GM19455 (cell line): ENCODE data around the gene WHRN.

Source experiments
- ATAC-seq: cut with Tn5 transposase; IDR thresholded peaks from one replicate; pipeline ENCODE4 v1.9.1; 2021; ENCODE audit not compliant: unreplicated experiment

Gene WHRN

GRCh38 chr9:114450833-114451706, 54.2 kb downstream of the WHRN start:
- no peak for ATAC-seq

- no peak for ATAC-seq
Observed at GRCh38 chr9:114450181-114450580, 55.1 kb downstream of the WHRN start.

GRCh38 chr9:114449236-114449635, 56.0 kb downstream of the WHRN start:
- ATAC-seq: no peak

- ATAC-seq: no peak
Observed at GRCh38 chr9:114448706-114449105, 56.6 kb downstream of the WHRN start.

DNA sequence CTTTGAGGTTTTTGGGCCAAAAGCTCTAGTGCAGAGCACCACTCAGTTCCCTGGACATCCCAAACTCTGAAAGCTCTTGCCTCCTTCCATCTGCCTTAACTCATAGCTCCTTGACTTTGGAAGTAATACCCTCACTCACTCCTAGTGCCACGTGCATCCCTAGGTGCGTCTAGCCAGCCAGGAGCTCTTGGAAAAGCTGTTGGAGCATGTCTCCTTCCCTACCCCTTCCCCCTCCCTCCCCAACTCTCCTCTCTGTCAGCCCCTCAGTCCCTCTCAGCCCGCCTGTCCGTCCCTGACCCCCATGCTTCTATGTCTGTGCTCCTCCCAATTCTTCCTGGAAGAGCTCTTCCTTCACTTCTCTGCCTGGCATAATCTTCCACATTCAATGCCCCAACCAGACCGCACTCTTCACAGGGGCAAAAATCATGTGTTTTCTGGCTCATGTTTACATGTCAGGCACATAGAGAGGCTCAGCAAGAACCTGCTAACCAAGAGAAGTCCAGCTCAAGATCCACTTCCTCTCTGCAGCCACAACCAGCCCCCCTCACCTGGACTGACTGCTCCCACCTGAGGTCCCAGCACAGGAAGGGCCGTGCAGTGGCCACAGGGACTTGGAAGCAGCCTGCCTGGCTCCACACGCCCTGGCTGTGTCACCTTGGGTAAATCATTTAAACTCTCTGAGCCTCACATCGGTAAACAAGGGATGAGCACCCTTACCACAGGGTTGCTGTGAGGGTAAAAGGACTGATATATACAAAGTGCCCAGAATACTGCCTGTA, 58.4 kb downstream of the WHRN start:
- ATAC-seq: no peak

DNA sequence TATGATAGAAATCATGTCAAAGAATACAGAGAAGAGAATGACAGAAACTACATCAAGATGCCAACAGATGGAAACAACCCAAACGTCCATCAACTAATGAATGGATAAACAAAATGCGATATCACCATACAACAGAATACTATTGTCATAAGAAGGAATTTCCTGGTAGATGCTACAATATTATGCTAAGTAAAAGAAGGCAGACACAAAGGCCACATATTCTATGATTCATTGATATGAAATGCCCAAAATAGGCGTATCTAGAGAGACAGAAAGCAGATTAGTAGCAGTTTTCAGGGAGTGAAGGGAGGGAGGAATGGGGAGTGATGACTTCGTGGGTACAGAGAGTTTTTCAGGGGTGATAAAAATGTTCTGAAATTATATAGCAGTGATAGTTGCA, 59.2 kb downstream of the WHRN start:
- ATAC-seq: no peak

DNA sequence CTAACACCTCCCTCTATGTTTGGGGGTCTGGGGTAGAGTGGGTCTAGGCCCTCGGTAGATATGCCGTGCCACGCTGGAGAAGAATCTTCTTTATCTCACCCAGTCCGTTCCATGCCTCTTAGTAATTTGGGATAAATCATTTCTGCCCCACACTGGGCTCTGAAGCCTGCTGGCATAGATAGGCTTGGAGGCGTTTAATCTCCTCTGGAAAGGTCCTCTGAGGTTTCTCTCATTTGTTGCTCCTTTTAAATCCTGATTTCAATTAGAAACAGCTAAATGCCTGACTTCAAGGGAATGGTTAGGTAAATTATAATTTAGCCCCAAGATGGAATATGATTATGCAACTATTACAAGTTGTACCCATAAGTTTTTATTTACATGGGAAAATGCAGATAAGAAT, 59.7 kb downstream of the WHRN start:
- ATAC-seq: no peak

- ATAC-seq: no peak
Observed at GRCh38 chr9:114442022-114442421, 63.3 kb downstream of the WHRN start.

- no peak for ATAC-seq
Observed at GRCh38 chr9:114437401-114437893, 67.8 kb downstream of the WHRN start.

DNA sequence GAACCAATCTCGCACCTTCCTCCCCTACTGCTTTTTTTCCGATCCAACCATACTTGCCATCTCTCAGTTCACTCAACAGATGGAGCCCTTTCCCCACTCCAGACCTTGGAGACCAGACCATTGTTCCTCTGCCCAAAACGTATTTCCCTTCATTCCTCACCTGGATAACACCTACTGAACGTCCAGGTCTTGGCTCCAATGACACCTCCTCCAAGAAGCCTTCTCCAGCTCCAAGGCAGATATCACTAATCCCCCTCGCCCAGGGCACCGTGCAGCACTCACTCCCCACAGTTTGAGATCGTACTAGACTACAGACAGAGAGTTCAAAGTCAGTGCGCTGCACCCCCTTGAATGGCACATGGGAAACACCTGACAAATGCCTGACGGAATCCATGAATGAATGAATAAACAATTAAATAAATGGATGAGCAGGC, 70.4 kb downstream of the WHRN start:
- ATAC-seq: no peak

DNA sequence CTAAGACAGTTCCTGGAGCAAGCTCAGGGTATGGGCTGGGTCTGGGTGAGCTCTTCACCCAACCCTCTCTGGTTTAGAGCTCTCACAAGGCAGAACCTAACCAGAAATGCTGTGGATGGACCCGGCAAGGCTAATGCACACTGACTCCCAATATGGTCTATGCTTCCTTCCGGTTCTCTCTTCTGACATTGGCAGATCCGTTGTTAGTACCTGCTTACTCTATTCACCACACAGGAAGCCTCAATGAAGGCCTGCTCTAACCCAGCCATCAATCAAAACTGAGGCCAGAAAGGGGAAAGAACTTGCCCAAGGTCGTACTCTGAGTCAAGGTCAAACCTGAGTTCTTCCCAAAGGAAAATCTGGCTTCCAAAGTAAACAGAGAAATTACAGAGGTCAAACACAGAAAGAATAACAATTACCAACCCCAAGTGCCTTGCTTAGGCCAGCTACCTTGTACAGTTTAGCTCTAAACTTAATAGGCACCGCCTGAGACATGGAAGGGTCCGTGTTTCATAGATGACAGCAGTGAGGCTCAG, 71.5 kb downstream of the WHRN start:
- ATAC-seq: peak; percentile 67

GRCh38 chr9:114433086-114433485, 72.2 kb downstream of the WHRN start:
- no peak for ATAC-seq

DNA sequence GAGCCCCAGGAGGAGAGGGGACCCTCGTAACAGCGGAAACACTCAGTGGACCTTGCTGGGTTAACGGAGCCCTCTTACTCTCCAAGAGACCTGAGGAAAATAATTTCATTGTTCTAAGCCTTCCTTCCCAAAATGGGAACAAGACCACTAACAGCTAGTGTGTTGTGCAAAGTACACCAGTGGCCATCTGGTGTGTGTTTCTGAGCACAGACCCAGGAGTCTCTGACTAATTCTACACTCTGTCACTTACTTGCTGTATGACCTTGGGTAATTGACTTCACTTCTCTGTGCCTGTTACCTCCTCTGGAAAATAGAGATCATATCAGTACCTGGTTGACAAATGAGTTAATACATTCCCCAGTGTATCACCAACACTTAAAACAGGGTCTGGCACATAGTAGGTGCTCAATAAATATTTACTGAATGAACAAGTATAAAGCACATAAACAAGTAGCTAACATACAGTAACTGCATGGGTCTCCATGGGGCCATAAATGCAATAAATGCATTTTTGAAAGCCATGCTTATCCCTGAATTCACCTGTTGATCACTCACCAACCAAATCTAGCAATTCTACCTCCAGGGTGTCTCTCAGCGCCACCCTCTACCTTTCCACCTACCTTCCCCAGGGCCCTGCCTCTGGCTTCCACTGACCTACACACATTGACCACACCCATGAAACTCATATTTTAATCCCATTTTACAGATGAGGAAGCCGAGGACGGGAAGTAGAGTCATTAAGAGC, 72.8 kb downstream of the WHRN start:
- ATAC-seq: no peak

- ATAC-seq: no peak
Observed at GRCh38 chr9:114431770-114432169, 73.5 kb downstream of the WHRN start.

- ATAC-seq: no peak
Observed at GRCh38 chr9:114431003-114431402, 74.3 kb downstream of the WHRN start.

- no peak for ATAC-seq
Observed at GRCh38 chr9:114430457-114430856, 74.8 kb downstream of the WHRN start.

- ATAC-seq: no peak
Observed at GRCh38 chr9:114429488-114429887, 75.8 kb downstream of the WHRN start.

DNA sequence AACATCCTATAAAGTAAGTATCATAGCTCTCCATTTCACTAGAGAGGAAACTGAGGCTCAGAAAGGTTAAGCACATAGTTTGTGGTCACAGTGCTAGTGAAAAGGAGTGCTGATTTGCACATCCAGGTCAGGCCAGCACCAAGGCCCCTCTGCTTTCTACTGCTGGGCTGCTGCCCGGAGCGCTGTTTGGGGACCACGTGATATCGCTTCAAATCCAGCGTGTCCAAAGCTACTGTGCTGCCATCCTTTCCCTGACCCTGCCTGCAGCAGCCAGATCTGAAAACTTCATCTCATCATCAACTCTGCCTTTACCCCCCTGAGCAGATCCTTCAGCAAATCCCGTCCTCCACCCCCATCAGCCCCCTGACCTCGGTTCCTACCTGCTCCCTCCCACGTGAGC, 76.8 kb downstream of the WHRN start:
- ATAC-seq: no peak

GRCh38 chr9:114427644-114428043, 77.6 kb downstream of the WHRN start:
- no peak for ATAC-seq

DNA sequence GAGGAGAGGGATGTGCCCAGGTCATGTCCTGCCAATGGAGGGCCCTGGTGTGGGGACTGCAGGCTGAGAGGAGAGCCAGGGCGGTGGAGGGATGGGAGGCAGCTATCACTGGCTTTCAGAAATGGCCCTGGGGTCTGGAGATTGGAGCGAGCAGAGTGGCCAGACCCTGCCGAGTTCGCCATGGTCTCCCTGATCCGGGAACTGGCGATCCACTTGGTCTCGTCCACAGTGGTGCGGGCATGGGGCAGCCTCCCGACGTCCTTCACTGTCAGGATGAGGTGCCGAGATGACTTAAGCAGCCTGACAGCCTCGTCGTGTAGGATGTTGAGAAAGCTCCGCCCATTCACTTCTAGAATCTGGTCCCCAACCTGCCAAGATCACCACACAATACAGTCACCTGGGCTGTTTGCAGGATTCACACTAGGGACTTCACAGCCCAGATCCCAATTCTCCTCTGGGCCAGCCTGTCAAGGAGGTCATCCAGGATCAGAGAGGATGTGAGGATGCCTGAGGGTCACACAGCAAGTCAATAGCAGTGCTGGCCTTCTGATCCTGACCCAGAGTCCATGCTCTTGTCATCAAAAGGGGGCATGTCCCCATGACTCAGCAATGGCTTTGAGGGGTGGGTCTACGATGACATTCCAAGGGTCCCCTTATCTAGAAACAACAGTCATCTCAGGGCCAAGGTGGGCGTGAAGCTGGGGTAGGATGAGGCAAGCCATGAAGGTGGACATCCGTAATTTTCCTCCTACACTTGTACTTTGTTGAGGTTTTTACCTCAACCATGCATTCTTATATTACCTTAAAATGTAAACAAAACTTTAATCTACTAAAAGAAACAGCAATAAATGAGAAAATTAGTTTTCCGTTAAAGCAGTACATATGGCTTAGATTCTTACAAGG, 79.0 kb downstream of the WHRN start:
- no peak for ATAC-seq
